ENCODE results near the gene ALMS1.
"Not testable (repeated sequence)": the region's sequence is repeated elsewhere in the genome, so short reads cannot be mapped to it uniquely, and the experiment has no call there.

ALMS1 gene

DNA sequence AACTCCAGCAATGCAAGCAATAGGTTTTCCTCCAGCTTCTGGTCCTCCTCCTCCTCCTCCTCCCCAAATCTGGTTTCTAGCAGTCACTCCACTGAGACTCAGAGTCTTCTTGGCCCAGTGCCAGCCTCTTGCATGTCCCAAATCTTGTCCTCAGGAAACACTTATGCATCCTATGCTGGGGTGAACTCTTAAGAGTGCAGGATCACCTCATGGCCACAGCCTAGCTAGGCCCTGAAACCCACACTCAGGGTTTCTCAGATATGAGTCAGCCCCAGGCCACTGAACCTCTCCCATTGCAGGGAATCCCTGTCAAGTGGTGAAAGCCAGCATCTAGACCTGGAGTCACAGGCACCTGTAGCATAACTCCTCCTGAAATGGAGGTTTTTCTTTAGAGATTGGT, 238.4 kb downstream of the ALMS1 start:
- DNase-seq = not testable (repeated sequence)

DNA sequence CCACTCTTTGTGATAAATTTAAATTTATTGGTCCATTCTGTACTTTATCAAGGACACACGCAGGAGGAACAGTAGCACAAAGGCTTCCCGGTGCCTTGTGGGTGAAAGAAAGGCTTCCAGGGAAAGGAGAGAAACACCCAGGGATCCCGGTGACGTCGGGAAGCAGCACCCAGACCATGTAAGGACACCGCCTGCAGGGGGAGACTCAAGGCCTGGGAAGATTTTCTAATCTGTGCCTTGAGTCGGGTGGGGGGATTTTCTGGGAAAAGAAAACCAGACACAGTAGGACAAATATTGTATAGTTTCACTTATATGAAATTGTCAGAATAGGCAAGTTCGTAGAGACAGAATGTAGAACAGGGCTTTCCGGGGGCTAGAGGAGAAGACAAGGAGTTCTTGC, 239.0 kb downstream of the ALMS1 start:
- not testable (repeated sequence) for DNase-seq

GRCh38 chr2:73626237-73626636, 240.6 kb downstream of the ALMS1 start:
- peak; percentile 45 for DNase-seq

DNA sequence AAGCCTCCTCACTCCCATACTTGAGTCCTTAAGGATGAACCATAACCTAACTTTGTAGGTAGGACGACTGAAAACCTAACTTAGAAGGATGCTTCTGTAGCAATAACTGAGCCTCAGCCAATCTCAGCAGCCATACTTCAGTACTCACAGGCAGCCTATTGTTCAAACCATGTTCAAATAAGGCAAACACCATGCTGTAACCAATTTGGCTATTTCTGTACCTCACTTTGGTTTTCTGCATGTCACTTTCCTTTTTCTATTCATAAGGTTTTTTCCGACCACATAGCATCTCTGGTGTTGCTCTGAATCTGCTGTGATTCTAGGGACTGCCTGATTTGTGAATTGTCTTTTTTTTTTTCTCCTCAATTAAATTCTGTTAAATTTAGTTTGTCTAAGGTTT, 242.9 kb downstream of the ALMS1 start:
- not testable (repeated sequence) for DNase-seq

- DNase-seq = not testable (repeated sequence)
Measured at GRCh38 chr2:73630662-73631266, 245.1 kb downstream of the ALMS1 start.

GRCh38 chr2:73636977-73637376, 251.3 kb downstream of the ALMS1 start:
- DNase-seq = not testable (repeated sequence)

DNA sequence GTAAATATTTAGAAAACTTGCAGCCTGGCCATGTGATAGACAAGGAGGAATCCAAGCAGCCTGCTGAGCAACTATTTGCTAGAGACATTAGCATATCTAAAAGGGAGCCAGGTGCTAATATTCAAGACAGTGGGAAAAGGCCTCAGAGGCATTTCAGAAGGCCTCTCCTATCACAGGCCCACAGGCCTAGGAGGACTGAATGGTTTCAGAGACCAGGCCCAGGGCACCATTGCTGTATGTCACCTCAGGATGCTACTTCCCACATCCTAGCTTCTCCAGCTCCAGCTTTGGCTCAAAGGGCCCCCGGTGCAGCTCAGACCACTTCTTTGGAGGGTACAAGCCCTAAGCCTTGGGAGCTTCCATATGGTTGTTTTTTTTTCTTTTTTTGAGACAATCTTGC, 252.8 kb downstream of the ALMS1 start:
- DNase-seq = no peak

GRCh38 chr2:73640511-73640911, 254.9 kb downstream of the ALMS1 start:
- no peak for DNase-seq

GRCh38 chr2:73640946-73641766, 255.5 kb downstream of the ALMS1 start:
- no peak for DNase-seq

DNA sequence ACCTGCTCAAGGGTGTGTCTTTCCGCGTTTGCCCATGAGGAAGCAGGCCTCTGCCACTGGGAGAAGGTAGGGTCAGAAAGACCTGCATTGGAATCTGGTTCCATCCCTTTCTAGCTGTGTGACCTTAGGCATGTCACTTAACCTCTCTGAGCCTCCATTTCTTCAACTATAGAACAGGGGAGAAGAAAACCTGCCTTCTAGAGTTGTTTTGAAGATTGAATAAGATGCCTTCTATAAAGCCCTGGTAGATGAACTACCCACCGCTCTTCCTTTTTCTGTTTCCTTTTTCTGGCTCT, 256.1 kb downstream of the ALMS1 start:
- DNase-seq = no peak

DNA sequence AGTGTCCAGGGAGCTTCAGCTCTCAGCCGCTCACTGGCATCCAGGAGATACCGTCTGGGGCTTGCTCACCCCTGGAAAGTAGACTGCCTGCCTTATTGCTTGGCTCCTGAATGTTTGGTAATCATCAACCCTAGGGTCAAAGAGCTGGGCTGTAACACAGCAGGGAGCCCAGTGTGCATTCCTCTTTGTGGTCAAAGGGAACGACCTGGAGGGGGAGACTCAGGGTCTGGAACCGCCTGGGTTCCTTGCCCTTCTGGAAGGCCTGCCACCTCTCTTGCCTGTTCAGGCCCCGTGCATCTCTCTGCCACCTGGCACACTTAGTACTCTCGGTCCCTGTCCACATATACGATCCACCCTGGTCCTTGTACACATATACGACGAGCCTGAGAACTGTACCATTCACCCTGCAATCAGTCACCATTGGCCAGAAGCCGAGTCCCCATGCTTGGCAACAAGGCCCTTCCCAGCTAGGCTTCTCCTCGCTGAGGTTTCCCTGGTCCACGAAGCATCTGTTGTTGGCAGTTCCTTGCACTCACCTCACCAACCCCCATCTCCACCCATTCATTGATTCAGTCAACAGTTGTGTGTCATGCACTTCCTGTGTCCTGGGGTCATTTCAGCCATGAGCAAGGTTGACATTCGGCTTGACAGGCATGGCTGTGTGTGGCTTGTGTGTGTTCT, 256.8 kb downstream of the ALMS1 start, which contains the start of gene NAT8:
TSS of gene NAT8 (minus strand) at position 85 of the 681 bp plus-strand sequence. CDS start 794 bp downstream, outside the sequence.
- no peak for DNase-seq

- not testable (repeated sequence) for DNase-seq
Measured at GRCh38 chr2:73647690-73648089, 262.1 kb downstream of the ALMS1 start.

DNA sequence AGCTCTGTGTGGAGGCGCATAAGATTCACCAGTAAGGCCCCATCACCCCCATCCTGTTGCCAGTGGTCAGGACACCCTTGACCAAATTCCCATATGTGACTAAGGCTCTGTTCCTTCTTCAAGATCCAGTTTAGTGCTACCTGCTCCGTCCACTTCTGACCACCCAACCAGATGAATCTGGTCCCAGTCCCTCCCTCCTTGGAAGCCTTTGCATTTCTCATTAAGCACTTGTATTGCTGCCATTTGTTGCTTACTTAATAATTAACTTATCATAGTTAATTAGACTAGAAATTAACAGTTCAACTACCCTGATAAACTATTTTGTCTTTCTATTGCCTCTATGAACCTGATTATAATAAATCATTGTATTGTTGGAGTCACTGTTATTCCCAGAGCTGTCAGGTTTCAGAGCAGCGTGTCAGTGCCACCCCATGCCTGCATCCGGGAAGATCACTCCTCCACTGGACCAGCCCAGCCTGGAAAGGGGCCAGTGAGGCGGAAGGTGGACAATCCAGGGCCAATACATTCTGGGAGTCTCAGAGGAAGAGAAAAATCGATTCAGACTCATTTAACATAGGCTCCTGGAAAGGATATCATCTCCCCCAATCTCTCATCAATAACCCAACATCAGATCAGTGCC, 266.1 kb downstream of the ALMS1 start:
- DNase-seq = no peak

DNA sequence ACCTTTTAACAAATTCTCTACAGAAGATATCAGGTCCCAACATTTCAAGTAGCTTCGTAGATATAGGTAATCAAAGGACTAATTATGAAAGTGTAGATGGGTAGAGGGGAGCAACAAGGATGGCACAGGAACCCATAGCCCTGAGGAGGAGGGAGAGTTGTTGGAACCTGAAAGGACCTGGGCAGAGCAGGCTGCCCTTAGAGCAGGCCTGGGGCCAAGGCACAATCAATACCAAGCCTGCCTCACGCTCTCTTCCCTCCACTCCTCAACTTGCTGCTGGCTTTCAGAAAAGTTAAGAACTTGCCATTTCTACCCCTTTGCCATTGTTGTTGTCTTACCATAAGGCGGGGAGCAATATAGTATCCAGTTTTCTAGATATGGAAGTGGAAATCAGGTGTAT, 266.7 kb downstream of the ALMS1 start:
- DNase-seq = no peak

DNA sequence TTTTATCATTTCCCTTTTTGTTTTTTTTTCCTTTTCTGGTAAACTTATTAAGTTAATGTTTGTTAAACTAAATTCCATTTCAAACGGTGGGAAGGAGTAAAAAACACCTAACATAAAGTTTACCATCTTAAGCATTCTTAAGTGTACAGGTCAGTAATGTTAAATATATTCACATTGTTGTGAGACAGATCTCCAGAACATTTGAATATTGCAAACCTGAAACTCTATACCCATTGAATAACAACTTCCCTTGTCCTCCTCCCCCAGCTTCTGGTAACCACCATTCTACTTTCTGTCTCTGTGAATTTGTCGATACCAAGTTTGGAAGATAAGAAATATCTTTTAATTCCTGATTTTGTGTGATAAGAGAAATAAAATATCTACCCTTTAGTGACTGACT, 268.5 kb downstream of the ALMS1 start:
- DNase-seq = no peak
